Mucosa of gallbladder (tissue), 1 donor: ENCODE measurements around the gene DKKL1. TPM values are rescaled to one million over a fixed set of nuclear protein-coding genes. Genes with fewer than 3 reads are reported as not detected.

ENCODE experiments used
- DNase-seq: peaks from one replicate; pipeline ENCODE4 v3.0.0-alpha.2; 2020; ENCODE audit warnings: low spot score
- total RNA-seq: library from RNA; stranded (reverse); gene quantifications from one replicate; pipeline ENCODE4 v1.2.1, GENCODE V29; 2021
- donor health status: DM: no; HTN: no; CAD: no.

The DKKL1 gene
- total RNA-seq, 1 donor from 2014 or later = not detected

DNA sequence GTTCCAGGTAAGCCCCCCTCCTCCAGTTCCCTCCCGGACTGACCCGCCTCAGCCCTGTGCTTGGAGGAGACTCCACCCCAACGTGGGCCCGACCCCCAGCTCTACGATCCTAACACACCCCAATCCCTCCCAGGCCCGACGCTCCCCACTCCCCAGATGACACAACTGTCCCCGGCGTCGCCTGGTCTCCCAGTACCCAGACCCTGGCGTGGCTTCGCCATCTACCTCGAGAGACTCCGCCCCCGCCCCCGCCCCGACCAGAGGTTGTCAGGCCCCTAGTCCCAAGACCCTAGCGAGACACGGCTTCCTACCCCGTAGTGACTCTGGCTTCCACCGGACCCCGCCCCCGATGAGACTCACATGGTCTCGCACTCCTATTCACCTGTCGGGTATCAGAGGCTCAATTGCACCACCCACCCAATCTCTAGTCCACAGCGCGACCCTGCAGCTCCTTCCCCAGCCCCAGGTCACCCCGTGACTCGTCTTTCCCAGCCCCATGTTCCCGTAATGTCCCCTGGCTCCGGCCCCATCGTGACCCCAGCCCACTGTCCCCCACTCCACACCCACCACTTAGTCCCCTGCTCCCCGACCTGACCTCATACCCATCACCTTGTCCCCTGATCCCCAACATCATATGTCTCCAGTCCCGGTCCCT lies 25.5 kb upstream of the DKKL1 start:
- DNase-seq = no peak

GRCh38 chr19:49338691-49339300 lies 24.9 kb upstream of the DKKL1 start:
- DNase-seq = peak; percentile 88

DNA sequence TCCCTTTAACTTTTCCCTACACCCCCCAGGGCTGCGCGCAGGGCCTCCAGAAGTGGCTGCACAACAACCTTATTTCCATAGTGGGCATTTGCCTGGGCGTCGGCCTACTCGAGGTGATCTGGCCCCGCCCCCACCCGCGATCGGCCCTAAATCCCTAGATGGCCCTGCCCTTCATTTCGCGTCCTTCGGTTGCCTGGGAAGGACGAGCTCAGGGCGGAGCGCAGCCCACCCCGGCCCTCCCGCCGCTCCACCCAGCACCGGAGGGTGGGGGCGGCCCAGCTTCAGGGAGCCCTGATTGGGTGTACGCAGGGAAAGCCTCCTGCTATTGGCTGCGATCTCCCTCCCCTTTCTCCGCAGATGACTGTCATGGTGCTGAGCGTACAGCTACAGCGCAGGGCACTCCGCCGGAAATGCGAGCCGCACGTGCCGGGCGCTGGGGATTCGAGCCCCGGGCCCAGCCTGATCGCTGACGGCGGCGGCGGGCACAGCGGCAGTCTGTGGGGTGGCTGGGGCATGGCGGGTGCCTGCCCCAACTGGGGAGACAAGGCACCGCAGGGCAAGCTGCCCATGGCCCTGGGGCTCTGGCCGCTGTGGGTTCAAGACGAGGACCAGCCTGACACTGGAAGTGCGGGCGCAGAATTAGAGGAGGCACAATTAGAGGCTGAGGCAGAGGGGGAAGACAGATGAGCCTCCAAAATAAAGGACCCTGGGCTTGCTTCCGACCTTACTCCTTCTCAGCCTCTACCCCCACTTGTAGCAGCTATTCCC lies 24.2 kb upstream of the DKKL1 start:
- DNase-seq = peak; percentile 90

GRCh38 chr19:49340069-49340864 lies 23.4 kb upstream of the DKKL1 start:
- DNase-seq = peak; percentile 77

GRCh38 chr19:49340865-49341718 lies 22.6 kb upstream of the DKKL1 start:
- DNase-seq = no peak

GRCh38 chr19:49342291-49342721 lies 21.4 kb upstream of the DKKL1 start:
- DNase-seq = no peak

DNA sequence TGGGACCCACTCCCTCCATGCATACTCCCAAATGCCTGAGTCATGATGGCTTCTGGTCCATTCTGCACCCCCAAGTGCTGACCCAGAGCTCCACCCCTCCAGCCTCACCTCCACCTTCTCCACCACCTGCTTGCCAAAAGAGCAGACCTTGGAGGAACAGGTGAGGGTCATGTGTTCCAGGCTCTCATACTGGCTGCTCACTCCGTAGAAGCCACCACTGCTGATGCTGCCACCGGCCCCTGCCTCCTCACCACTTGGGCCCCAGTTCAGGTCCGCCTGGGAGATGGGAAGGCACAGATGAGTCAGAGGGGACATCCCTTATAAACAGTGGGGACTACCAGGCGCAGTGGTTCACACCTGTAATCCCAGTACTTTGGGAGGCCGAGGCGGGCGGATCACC lies 20.6 kb upstream of the DKKL1 start:
- DNase-seq = no peak

DNA sequence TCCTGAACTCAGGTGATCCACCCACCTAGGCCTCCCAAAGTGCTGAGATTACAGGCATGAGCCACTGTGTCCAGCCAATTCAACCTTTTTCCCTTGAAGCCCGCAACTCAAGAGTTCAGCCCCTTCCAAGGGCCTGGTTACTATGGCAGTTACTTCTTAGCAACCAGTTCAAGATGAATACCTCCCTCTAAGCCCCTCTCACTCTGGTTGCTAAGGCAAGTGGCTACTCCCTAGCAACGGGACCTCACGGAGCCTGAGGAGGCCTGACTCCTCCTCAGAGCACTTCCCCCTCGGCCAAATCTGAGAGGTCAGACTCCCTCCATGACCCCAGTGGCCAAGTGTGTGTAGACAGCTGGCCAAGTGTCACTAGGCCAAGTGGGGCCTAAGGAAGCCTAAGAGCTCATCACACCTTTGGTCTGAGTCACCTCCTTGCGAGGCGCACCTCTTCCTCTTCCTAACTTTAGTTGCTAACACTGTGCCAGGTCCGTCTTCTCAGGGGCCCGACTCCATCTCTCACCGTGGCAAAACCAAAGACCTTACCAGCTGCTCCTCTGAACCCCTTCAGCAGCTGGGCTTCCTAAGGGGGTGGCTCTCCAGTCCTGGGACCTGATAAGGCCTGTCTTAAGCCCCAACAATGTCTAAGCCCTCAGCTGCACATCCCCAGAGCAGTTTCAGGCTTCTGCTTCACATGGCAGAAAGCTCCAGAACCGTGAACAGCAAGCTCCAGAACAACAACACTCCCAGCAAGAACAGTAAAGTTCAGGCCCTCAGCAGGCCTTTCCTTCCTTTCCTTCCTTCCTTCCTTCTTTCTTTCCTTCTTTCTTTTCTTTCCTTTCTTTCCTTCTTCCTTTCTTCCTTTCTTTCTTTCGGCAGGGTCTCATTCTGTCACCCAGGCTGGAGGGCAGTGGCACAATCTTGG lies 18.9 kb upstream of the DKKL1 start:
- no peak for DNase-seq

GRCh38 chr19:49347191-49347590 lies 16.5 kb upstream of the DKKL1 start:
- DNase-seq = no peak

- DNase-seq = no peak
Measured at GRCh38 chr19:49347835-49348234, 15.8 kb upstream of the DKKL1 start.

DNA sequence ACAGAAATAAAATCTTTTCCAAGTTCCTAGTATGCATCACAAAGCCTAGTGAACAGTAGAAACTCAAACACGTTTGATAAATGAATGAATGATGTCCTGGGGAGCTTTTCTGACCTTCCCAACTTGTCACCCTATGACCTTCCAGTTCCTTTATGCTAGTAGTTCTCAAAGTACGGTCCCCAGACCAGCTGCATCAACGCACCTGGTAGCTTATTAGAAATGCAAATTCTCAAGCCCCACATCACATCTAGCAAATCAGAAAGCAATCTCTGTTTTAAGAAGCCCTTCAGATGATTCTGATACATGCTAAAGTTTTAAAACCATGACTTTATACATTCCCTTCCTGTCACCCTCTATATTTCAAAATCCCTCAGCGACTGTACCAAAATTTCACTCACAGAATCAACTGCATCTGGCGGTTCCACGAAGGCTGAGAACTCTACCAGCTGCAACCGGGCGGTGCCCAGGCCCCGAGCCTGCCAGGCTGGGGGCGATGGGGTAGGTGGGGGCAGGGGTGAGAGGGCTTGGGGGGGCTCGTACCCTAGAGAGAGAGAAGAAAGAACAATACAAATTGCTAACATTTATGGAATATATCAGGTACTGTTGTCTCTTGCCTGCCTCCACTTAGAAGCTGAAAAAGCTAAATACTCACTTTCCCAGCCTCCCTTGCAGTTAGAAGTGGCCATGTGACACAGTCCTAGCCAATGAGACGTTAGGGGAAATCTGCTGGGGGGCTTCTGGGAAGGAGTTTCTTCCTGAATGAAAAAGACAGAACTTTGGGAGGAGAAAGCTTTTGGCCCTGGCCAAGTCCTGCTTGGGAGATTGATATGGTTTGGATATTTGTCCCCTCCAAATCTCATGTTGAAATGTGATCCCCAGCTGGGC lies 15.1 kb upstream of the DKKL1 start:
- no peak for DNase-seq

- DNase-seq = no peak
Measured at GRCh38 chr19:49349567-49349966, 14.1 kb upstream of the DKKL1 start.

DNA sequence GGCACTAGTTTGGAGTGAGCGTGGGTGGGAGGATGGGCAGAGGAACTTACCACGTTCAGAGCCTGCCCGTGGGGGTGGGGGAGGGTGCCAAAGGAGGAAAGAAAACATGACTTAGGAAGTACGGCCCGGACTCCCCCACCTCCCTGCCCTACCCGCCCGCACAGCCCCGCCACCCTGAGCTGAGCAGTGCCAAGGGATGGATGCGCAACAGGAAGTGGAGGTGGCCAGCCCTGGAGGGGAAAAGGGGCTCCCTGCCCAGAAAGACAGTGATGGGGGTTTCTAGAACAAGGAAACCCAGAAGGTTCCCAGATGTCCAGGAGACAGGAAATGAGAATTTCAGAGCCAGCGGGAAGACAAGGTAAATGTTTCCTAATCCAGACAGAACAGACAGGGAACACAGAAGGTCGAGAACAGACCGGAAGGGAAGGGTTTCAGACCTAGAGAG lies 7.7 kb upstream of the DKKL1 start:
- DNase-seq = no peak

GRCh38 chr19:49356382-49356781 lies 7.3 kb upstream of the DKKL1 start:
- no peak for DNase-seq

DNA sequence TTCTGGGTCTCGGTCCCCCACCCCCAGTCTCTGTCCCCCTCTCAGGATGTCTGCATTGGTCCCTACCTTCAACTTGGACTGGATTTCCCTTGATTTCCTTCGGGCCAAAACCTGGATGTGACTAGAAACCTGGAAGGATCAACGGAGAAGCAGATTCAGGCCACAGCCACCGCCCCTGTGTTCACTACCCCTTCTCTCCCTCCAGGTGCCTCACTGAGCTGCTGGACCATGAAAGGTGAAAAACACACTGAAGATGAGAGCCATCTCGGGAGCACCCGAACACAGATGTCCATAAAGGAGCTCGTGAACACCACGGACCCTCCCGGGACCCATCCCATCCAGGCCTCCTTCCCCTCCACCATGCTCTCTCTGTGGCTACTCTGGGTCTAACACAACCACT lies 6.5 kb upstream of the DKKL1 start:
- DNase-seq = no peak

- DNase-seq = no peak
Measured at GRCh38 chr19:49359851-49360820, 3.5 kb upstream of the DKKL1 start.

DNA sequence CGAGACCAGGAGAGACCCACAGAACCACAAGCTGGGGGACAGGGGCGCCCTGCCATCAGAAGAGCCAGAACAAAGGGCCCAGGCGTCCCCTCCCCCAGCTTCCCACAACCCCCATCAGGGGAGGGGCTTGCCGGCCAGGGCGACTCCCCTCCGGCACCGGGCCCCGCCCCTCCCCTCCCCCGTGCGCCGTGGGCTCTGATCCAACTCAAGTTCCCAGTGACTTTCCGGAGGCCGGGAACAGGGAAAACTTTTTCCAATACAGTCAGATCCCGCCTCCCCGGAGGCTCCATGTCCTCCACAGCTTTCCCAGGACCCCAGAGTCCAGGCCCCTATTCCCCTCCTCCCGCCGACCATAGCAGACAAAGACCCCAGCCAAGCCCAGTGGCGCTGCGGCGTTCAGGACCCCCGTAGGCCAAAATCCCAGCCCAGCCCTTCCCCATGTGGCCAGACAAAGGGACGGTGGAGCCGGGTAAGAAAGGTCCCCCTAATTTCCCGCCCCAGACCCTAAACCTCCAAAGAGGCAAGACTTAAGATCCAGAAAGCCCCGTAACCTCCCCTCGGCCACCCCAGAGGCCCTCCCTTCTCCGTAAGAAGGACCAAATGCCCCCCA lies 2.1 kb upstream of the DKKL1 start:
- peak; percentile 69 for DNase-seq
